Measurements from ENCODE around the gene BTBD2. TPM values are rescaled to one million over a fixed set of nuclear protein-coding genes. Genes with fewer than 3 reads are reported as not detected.

BTBD2 gene
- total and polyA plus RNA-seq, 9 donors = 14.4 to 131 (median 88.0) TPM

DNA sequence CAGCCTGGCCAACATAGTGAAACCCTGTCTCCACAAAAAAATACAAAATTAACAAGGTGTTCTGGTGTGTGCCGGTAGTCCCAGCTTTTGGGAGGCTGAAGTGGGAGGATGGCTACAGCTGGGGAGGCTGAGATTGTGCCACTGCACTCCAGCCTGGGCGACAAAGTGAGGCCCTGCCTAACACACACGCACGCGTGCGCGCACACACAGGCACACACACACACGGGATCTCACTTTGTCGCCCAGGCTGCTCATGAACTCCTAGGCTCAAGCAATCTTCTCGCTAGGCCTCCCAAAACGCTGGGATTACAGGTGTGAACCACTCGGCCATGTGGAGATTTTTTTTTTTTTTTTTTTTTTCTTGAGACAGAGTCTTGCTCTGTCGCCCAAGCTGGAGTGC, 3.2 kb upstream of the BTBD2 start:
- intact Hi-C loops (cut with DNase I) = loop anchor here in 3 of 4 donors (5.0 kb wide), 3 partner anchors 39 to 254 kb away; no protein-coding TSS in a partner anchor
- no peaks in the 10 kb centered on the region for H3K9me3 ChIP-seq
- peaks cover 6% of the 10 kb centered on the region for H3K4me1 ChIP-seq (ENCODE audit: insufficient read depth)
- 86 to 90% (median 88%) methylated on average over 13 of the region's 13 CpGs for WGBS, 3 donors
- H3K36me3 ChIP-seq = no peaks in the 10 kb centered on the region
- no peak for DNase-seq
- H3K27me3 ChIP-seq = no peaks in the 10 kb centered on the region
- no peak overlapping the region for H3K4me3 ChIP-seq
- TF ChIP-seq, protein P1, sequence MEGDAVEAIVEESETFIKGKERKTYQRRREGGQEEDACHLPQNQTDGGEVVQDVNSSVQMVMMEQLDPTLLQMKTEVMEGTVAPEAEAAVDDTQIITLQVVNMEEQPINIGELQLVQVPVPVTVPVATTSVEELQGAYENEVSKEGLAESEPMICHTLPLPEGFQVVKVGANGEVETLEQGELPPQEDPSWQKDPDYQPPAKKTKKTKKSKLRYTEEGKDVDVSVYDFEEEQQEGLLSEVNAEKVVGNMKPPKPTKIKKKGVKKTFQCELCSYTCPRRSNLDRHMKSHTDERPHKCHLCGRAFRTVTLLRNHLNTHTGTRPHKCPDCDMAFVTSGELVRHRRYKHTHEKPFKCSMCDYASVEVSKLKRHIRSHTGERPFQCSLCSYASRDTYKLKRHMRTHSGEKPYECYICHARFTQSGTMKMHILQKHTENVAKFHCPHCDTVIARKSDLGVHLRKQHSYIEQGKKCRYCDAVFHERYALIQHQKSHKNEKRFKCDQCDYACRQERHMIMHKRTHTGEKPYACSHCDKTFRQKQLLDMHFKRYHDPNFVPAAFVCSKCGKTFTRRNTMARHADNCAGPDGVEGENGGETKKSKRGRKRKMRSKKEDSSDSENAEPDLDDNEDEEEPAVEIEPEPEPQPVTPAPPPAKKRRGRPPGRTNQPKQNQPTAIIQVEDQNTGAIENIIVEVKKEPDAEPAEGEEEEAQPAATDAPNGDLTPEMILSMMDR (IDR thresholded peaks at IDR 0.05) = no peak
- no peak for TF ChIP-seq POLR2A (IDR thresholded peaks at IDR 0.05)
- TF ChIP-seq EP300 (IDR thresholded peaks at IDR 0.05) = no peak
- H3K27ac ChIP-seq = no peak overlapping the region

DNA sequence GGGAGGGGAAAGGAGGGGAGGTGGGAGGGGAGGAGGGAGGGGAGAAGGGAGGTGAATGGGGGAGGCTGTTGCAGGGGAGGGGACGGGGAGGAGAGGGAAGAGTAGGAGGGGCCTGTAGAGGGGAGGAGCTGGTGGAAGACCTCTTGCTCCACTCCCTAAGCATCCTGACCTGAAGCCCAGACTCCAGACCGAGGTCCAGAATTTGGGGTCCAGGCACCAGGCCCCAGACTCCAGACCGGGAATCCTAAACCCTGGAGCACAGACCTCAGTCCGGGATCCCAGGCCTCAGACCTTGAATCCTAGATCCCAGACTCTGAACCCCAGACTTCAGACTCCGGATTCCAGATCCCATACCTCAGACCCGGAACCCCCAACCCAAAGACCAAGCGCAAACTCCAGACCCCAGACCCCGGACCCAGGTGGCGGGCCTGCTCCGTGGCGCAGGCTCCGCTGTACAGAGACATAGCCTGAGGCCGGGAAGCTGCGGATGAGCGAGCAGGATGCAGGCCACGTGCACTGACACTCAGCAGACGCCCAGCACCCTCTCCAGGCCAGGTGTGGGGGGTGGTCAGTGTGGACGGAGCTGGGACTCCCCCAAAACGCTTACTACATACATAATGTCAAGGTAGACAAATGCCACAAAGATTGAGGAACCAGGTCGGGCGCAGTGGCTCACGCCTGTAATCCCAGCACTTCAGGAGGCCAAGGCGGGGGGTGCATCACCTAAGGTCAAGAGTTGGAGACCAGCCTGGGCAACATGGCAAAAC, 710 bp upstream of the BTBD2 start:
- H3K36me3 ChIP-seq = no peaks in the 10 kb centered on the region
- TF ChIP-seq EP300 (IDR thresholded peaks at IDR 0.05) (no peak), POLR2A (IDR thresholded peaks at IDR 0.05) (no peak)
- TF ChIP-seq, protein P1 (IDR thresholded peaks at IDR 0.05) = no peak
- H3K27me3 ChIP-seq = no peaks in the 10 kb centered on the region
- peak overlapping the region; percentile 21 for H3K4me3 ChIP-seq
- peak; percentile 81 to 92 (median 88) for DNase-seq
- intact Hi-C loops (cut with DNase I) = loop anchor here in 3 of 4 donors (5.0 kb wide), 3 partner anchors 41 to 256 kb away; no protein-coding TSS in a partner anchor
- H3K9me3 ChIP-seq = no peaks in the 10 kb centered on the region
- H3K27ac ChIP-seq = peak overlapping the region; percentile 60 to 79
- peaks cover 8% of the 10 kb centered on the region for H3K4me1 ChIP-seq (ENCODE audit: insufficient read depth)
- 48 to 66% (median 58%) methylated on average over 23 of the region's 23 CpGs for WGBS, 3 donors

DNA sequence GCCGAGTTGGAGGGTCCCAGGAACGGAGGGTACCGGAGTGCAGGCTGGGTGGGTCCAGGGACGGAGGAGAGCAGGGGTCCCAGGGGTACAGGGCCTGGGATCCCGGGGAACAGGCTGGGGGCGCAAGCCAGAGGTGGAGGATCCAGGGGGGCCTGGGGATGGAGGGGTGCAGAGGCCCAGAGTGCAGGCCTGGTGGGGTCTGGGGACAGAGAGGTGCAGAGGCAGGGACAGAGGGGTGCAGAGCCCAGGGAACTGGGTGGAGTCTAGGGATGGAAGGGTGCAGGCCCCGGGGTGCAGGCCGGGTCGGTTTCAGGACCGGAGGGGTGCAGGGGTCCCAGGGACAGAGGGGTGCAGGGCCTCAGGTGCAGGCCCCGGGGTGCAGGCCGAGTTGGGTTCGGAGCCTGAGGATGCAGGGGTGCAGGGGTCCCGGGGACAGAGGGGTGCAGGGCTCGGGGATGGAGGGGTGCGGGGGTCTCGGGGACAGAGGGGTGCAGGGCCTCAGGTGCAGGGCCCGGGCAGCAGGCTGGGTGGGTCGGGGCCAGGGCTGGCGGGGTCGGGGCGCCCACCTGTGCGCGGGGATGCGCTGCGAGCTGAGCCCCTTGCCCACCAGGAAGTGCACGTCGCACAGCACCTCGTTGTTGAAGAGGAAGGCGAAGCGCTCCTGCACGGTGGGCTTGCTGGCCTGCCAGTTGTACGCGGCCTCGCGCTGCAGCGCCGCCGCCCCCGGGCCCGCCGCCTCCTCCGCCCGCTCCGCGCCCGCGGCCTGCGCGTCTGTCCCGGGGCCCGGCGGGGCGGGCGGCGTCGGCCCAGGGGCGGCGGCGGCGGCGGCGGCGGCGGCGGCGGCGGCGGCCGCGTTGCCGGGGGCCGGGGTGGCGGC, 545 bp downstream of the BTBD2 start:
- Histone ChIP-seq H3K27me3 (no peaks in the 10 kb centered on the region), H3K36me3 (no peaks in the 10 kb centered on the region), H3K9me3 (no peaks in the 10 kb centered on the region), H3K4me1 (ENCODE audit: insufficient read depth) (peaks cover 8% of the 10 kb centered on the region), H3K27ac (peak overlapping the region in 1 of 2 donors; percentile 30), H3K4me3 (peak overlapping the region; percentile 72)
- TF ChIP-seq EP300 (IDR thresholded peaks at IDR 0.05) = no peak
- TF ChIP-seq POLR2A (IDR thresholded peaks at IDR 0.05) = no peak
- TF ChIP-seq, protein P1 (IDR thresholded peaks at IDR 0.05) = no peak
- peak in 4 of 5 donors; percentile 37 to 69 (median 64) for DNase-seq
- WGBS, 3 donors = 3 to 18% (median 9%) methylated on average over 24 to 74 of the region's 74 CpGs
- intact Hi-C loops (cut with DNase I) = loop anchor here in 3 of 4 donors (5.0 kb wide), 5 partner anchors 42 to 257 kb away; no protein-coding TSS in a partner anchor

DNA sequence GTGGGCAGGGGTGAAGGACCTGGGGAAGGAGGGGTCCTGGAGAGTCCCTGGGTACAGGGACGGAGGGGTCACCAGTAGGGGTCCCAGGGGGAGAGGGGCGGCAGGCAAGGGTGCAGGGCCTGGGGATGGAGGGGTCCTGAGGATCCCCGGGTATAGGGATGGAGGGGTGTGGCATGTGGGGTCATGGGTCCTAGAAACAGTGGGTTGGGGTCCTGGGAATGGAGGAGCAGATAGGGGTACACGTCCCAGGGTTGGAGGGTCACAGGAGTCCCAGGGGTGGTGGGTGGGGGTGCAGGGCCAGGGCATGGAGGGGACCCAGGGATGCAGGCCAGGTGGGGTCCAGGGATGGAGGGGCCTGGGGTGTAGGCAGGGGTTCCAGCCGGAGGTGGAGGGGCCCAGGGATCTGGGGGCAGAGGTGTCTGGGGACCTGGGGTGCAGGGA, 1.4 kb downstream of the BTBD2 start:
- TF ChIP-seq, protein P1 (IDR thresholded peaks at IDR 0.05) = no peak
- no peak for TF ChIP-seq EP300 (IDR thresholded peaks at IDR 0.05)
- TF ChIP-seq POLR2A (IDR thresholded peaks at IDR 0.05) = no peak

More for the DNA sequence above, 1.4 kb downstream of the BTBD2 start:
- DNase-seq = peak in 2 of 5 donors; percentile 50 to 54
- H3K27me3 ChIP-seq = no peaks in the 10 kb centered on the region
- intact Hi-C loops (cut with DNase I) = loop anchor here in 2 of 4 donors (5.0 kb wide), 2 partner anchors 57 to 77 kb away; no protein-coding TSS in a partner anchor
- peaks cover 8% of the 10 kb centered on the region for H3K4me1 ChIP-seq (ENCODE audit: insufficient read depth)
- H3K27ac ChIP-seq = peak overlapping the region in 1 of 2 donors; percentile 30
- H3K9me3 ChIP-seq = no peaks in the 10 kb centered on the region
- no peaks in the 10 kb centered on the region for H3K36me3 ChIP-seq
- H3K4me3 ChIP-seq = peak overlapping the region; percentile 72
- WGBS, 3 donors = 50 to 66% (median 53%) methylated on average over 5 of the region's 5 CpGs
